Ovary (tissue), 9 donors: ENCODE measurements around the gene ATP5F1B. TPM values are rescaled to one million over a fixed set of nuclear protein-coding genes. Genes with fewer than 3 reads are reported as not detected.

Experiments
- DNase-seq, 5 donors: peaks; one replicate each; pipeline ENCODE4 v3.0.0-alpha.2; 2019 to 2020
- H3K27ac ChIP-seq, 2 donors: fragments of 200-600 bp; one replicate each; pipeline versions ENCODE4 v1.5.1 to v1.8.0; 2019 to 2022
- H3K27me3 ChIP-seq: fragments of 200-600 bp; one replicate; pipeline ENCODE4 v1.8.0; 2022
- H3K36me3 ChIP-seq: fragments of 200-600 bp; sonication (generic); one replicate; pipeline ENCODE4 v1.5.1; 2019
- H3K4me1 ChIP-seq: one replicate; pipeline ENCODE4 v1.8.1; 2013; ENCODE audit warnings: mild to moderate bottlenecking, moderate library complexity; ENCODE audit not compliant: insufficient read depth
- H3K4me3 ChIP-seq: fragments of 200-600 bp; sonication (generic); one replicate; pipeline ENCODE4 v1.5.1; 2017
- H3K9me3 ChIP-seq, 2 donors: fragments of 200-600 bp in 1 of 2; sonication (generic) in 1 of 2; one replicate each; pipeline versions ENCODE4 v1.5.1 to v1.8.1; 2013 to 2019; ENCODE audit warnings: mild to moderate bottlenecking in 1 of 2, moderate library complexity in 1 of 2
- EP300 ChIP-seq: sonication (generic); formaldehyde crosslinking; IDR thresholded peaks from one replicate; pipeline ENCODE4 v1.6.1; 2017; ENCODE audit warnings: antibody characterized with exemption
- POLR2A ChIP-seq: fragments of 450-650 bp; IDR thresholded peaks from one replicate; pipeline ENCODE4 v1.6.1; 2017; ENCODE audit warnings: antibody characterized with exemption, mild to moderate bottlenecking, moderate library complexity
- WGBS, 3 donors: extraction: QIAGEN DNeasy Blood & Tissue Kit in 1 of 3; methylation state at CpG; one replicate each; pipeline versions ENCODE4 v1.1.5 to v1.1.7; 2013 to 2017; 5-methylcytosine and 5-hydroxymethylcytosine counted together
- intact Hi-C, 4 donors: fragments of 100-400 bp; cut with DNase I; formaldehyde crosslinking; loops; one replicate each; pipeline versions ENCODE4 v1.11.0 to v1.15.1; 2022 to 2023
- polyA plus RNA-seq, 2 donors: library from polyadenylated mRNA; stranded (reverse); fragments of 200-250 nt in 1 of 2; fragments of 350-450 nt in 1 of 2; fragmentation: Illumina TruSeq in 1 of 2; extraction: RNeasy Lipid Tissue Mini Kit (QIAGEN cat#74804) in 1 of 2; gene quantifications; one replicate each; pipeline ENCODE4 v1.2.3, GENCODE V29; 2013 to 2014
- total RNA-seq, 7 donors: library from RNA; depleted of rRNA in 2 of 7; stranded (reverse); fragments of >200 nt in 2 of 7; fragmentation: NEBNext Ultra II Directional in 3 of 7; extraction: Animal tissue kit (Norgen Biotek cat#: 25700) in 3 of 7; gene quantifications; one replicate each; pipeline versions ENCODE4 v1.1.0 to v1.2.4, GENCODE V29; 2016 to 2023
- TF ChIP-seq, protein P1 (sequence below), 3 donors: fragments of 450-650 bp in 2 of 3; fragments of 200-600 bp in 1 of 3; IDR thresholded peaks; one replicate each; pipeline versions ENCODE4 v1.5.1 to v1.8.0; 2016 to 2022; ENCODE audit warnings: antibody characterized with exemption in 3 of 3, mild to moderate bottlenecking in 1 of 3
- donor health status: DM: no; HTN: no; CAD: no; lungs with moderate emphysema.
- donor health status: DM: no; HTN: no; CAD: no.
- donor health status: Bipolar disorder and iron deficiency.
- donor health status: DM: yes; HTN: yes; CAD: no.
- donor health status: DM: no; HTN: no; CAD: no.
- donor health status: DM: yes; HTN: yes; CAD: no.

The ATP5F1B gene
- total and polyA plus RNA-seq, 9 donors: 201 to 809 (median 273) TPM

- DNase-seq: no peak
- WGBS, 3 donors: 82 to 86% (median 83%) methylated on average over 8 of the region's 8 CpGs
- intact Hi-C loops: no loop called here
- Histone ChIP-seq H3K4me3 (no peak overlapping the region), H3K4me1 (no peaks in the 10 kb centered on the region), H3K27ac (no peak overlapping the region), H3K36me3 (peaks cover under 1% of the 10 kb centered on the region), H3K9me3 (no peaks in the 10 kb centered on the region), H3K27me3 (no peaks in the 10 kb centered on the region)
- no peak for TF ChIP-seq EP300
- TF ChIP-seq, protein P1, sequence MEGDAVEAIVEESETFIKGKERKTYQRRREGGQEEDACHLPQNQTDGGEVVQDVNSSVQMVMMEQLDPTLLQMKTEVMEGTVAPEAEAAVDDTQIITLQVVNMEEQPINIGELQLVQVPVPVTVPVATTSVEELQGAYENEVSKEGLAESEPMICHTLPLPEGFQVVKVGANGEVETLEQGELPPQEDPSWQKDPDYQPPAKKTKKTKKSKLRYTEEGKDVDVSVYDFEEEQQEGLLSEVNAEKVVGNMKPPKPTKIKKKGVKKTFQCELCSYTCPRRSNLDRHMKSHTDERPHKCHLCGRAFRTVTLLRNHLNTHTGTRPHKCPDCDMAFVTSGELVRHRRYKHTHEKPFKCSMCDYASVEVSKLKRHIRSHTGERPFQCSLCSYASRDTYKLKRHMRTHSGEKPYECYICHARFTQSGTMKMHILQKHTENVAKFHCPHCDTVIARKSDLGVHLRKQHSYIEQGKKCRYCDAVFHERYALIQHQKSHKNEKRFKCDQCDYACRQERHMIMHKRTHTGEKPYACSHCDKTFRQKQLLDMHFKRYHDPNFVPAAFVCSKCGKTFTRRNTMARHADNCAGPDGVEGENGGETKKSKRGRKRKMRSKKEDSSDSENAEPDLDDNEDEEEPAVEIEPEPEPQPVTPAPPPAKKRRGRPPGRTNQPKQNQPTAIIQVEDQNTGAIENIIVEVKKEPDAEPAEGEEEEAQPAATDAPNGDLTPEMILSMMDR (IDR thresholded peaks at IDR 0.05): no peak
Measured at GRCh38 chr12:56614627-56615026, 31.2 kb downstream of the ATP5F1B start.

GRCh38 chr12:56604355-56604754 lies 41.4 kb downstream of the ATP5F1B start:
- Histone ChIP-seq H3K27me3 (no peaks in the 10 kb centered on the region), H3K9me3 (no peaks in the 10 kb centered on the region), H3K4me1 (no peaks in the 10 kb centered on the region), H3K36me3 (no peaks in the 10 kb centered on the region), H3K4me3 (no peak overlapping the region), H3K27ac (no peak overlapping the region)
- no peak for TF ChIP-seq POLR2A
- no peak for TF ChIP-seq EP300
- TF ChIP-seq, protein P1 (IDR thresholded peaks at IDR 0.05): no peak
- intact Hi-C loops: no loop called here
- WGBS, 3 donors: 96 to 100% (median 99%) methylated on average over 3 of the region's 3 CpGs
- DNase-seq: no peak

- Histone ChIP-seq H3K36me3 (no peaks in the 10 kb centered on the region), H3K4me1 (no peaks in the 10 kb centered on the region), H3K27me3 (no peaks in the 10 kb centered on the region), H3K4me3 (no peak overlapping the region), H3K27ac (no peak overlapping the region), H3K9me3 (no peaks in the 10 kb centered on the region)
- DNase-seq: no peak
- WGBS, 3 donors: 68 to 70% (median 70%) methylated on average over 3 of the region's 3 CpGs
- intact Hi-C loops: no loop called here
- TF ChIP-seq, protein P1 (IDR thresholded peaks at IDR 0.05): no peak
- TF ChIP-seq POLR2A (no peak), EP300 (no peak)
Measured at GRCh38 chr12:56602239-56602638, 43.5 kb downstream of the ATP5F1B start.

- no peak overlapping the region for H3K27ac ChIP-seq
Measured at GRCh38 chr12:56601503-56601902, 44.3 kb downstream of the ATP5F1B start.

More at GRCh38 chr12:56601503-56601902, 44.3 kb downstream of the ATP5F1B start:
- 53 to 75% (median 62%) methylated on average over 3 of the region's 3 CpGs for WGBS, 3 donors
- H3K36me3 ChIP-seq: no peaks in the 10 kb centered on the region
- no peak for DNase-seq
- intact Hi-C loops: no loop called here
- TF ChIP-seq POLR2A: no peak
- TF ChIP-seq, protein P1 (IDR thresholded peaks at IDR 0.05): no peak
- no peak for TF ChIP-seq EP300
- no peaks in the 10 kb centered on the region for H3K4me1 ChIP-seq
- H3K27me3 ChIP-seq: no peaks in the 10 kb centered on the region
- no peaks in the 10 kb centered on the region for H3K9me3 ChIP-seq
- no peak overlapping the region for H3K4me3 ChIP-seq
